Thymus (tissue), 11 donors: ENCODE data around the gene CUBN. TPM values are rescaled to one million over a fixed set of nuclear protein-coding genes. Genes with fewer than 3 reads are reported as not detected.

Experiments used
- DNase-seq, 9 donors: peaks; one replicate each; pipeline ENCODE4 v3.0.0-alpha.2; 2013; ENCODE audit warnings: low spot score in 9 of 9, low read depth in 6 of 9, missing footprints in 1 of 9
- H3K27ac ChIP-seq, 2 donors: one replicate each; pipeline ENCODE4 v1.5.1; 2013; ENCODE audit warnings: control low read depth in 1 of 2, low read depth in 1 of 2, low read length in 1 of 2, mild to moderate bottlenecking in 1 of 2, moderate library complexity in 1 of 2
- H3K27me3 ChIP-seq, 2 donors: one replicate each; pipeline ENCODE4 v1.5.1; 2013; ENCODE audit warnings: low read length in 1 of 2; ENCODE audit not compliant: control insufficient read depth in 2 of 2, insufficient read depth in 1 of 2
- H3K36me3 ChIP-seq, 2 donors: one replicate each; pipeline ENCODE4 v1.5.1; 2013; ENCODE audit warnings: low read length in 1 of 2, mild to moderate bottlenecking in 1 of 2, moderate library complexity in 1 of 2; ENCODE audit not compliant: control insufficient read depth in 2 of 2, insufficient read depth in 2 of 2
- H3K4me1 ChIP-seq, 2 donors: one replicate each; pipeline ENCODE4 v1.5.1; 2013; ENCODE audit warnings: low read length in 2 of 2; ENCODE audit not compliant: control insufficient read depth in 2 of 2, insufficient read depth in 2 of 2
- H3K4me3 ChIP-seq, 2 donors: one replicate each; pipeline ENCODE4 v1.5.1; 2013; ENCODE audit warnings: low read length in 2 of 2, control low read depth in 1 of 2, mild to moderate bottlenecking in 1 of 2
- H3K9me3 ChIP-seq, 2 donors: one replicate each; pipeline ENCODE4 v1.5.1; 2013; ENCODE audit warnings: low read length in 1 of 2, mild to moderate bottlenecking in 1 of 2; ENCODE audit not compliant: control insufficient read depth in 2 of 2, insufficient read depth in 1 of 2
- WGBS: extraction: QIAGEN DNeasy Blood & Tissue Kit; methylation state at CpG from one replicate; pipeline ENCODE4 v1.1.7; 2013; 5-methylcytosine and 5-hydroxymethylcytosine counted together
- polyA plus RNA-seq: library from polyadenylated mRNA; stranded (reverse); fragments of 200-250 nt; gene quantifications from one replicate; pipeline ENCODE4 v1.2.3, GENCODE V29; 2013
- total RNA-seq: library from RNA; stranded (reverse); fragments of 120-200 nt; gene quantifications from one replicate; pipeline ENCODE4 v1.2.4, GENCODE V29; 2013
- donor health status: healthy.

Gene CUBN
- total and polyA plus RNA-seq, 2 donors: 1.7 to 1.8 TPM

DNA sequence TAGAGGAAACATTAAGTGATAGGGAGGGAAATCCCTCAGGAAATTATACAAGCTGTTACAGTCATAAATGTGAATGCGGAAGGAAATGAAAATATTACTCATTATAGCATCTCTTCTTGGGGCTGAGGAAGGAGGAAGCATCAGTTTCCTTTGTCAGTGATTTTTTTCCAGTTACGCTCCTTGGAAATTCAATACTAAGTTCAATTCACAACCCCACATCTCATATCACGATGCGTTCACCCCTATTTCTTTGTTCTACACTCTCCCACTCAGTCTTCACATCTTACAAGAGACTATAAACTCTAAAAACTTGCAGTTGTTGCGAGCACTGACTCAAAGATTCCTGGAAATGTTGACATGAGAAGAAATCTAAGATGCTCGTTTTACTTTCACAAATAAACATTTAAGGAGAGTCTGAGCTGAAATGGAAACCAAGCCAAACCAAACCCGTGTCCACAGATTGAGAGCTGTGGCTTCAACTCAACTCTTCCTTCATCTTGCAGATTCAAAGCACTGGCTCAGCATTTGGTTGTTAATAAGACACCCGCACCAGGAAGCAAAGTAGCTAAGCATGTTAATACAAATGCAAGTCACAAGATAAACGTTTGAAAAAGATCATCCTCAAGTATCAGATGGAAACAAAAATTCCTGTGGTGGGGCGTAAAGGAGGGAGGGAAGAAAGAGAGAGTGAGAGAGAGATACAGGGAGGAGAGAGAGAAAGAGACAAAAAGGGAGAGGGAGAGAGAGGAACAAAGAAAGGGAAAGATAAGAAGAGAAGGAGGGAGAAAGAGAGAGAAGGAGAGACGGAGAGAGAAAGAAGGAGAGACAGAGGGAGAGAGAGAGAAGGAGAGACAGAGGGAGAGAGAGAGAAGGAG is 162.4 kb downstream of the CUBN start:
- 77% methylated on average over 11 of the region's 11 CpGs for WGBS
- H3K27me3 ChIP-seq: no peaks in the 10 kb centered on the region
- DNase-seq: peak in 1 of 9 donors; percentile 12
- no peaks in the 10 kb centered on the region for H3K9me3 ChIP-seq
- no peak overlapping the region for H3K4me3 ChIP-seq
- H3K27ac ChIP-seq: no peak overlapping the region
- no peaks in the 10 kb centered on the region for H3K36me3 ChIP-seq
- H3K4me1 ChIP-seq: peaks cover 0 to 6% of the 10 kb centered on the region in 2 donors

DNA sequence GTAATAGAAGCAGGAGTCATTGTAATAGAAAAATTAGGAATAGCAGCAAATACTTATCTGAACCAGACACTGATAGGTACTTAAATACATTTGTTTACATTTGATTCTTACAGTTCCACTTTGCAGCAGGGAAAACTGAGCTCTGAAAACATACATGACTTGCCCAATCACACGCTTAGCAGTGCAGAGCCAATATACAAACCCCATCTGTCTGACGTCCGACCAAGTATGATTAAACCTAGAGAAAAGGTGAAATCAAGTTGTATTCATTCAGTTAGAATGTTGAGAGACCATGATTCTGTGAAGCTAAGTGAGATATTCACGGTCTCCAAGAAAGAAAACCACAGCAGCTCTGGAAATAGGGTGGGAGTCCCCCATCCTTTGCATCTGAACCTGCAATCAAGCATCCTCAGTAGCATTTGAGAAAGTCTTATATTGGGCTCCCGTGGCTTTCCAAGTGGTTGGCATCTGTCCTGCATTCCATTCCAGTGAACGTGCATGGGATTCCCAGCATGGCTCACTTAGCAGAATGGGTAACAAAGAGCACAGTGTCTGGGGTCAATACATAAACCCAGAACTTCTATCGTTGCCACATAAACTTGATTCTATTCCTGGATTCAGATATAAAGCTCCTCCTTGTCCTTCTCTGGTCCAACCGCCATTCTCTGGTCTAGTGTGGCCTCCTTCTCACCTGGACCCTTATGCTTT is 163.7 kb downstream of the CUBN start:
- H3K27ac ChIP-seq: no peak overlapping the region

DNA sequence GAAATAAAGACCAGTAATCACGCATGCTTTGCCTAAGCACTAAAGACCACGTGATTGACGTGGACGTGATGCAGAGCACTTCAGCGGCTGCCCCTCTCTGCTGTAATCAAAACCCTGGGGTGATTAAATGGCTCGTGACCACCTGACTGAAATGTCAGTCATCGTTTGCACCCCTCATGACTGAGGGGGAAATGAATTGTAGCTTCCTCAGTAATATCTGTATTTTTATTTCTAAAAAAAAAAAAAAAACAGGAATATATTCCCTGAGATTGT is 164.3 kb downstream of the CUBN start:
- 79% methylated on average over 7 of the region's 7 CpGs for WGBS
- Histone ChIP-seq H3K4me3 (no peak overlapping the region), H3K27ac (no peak overlapping the region), H3K27me3 (no peaks in the 10 kb centered on the region), H3K9me3 (no peaks in the 10 kb centered on the region), H3K36me3 (no peaks in the 10 kb centered on the region), H3K4me1 (peaks cover 0 to 6% of the 10 kb centered on the region in 2 donors)
- DNase-seq: no peak

More for the DNA sequence above, 163.7 kb downstream of the CUBN start:
- Histone ChIP-seq H3K27me3 (no peaks in the 10 kb centered on the region), H3K9me3 (no peaks in the 10 kb centered on the region), H3K4me1 (peaks cover 0 to 6% of the 10 kb centered on the region in 2 donors), H3K36me3 (no peaks in the 10 kb centered on the region), H3K4me3 (no peak overlapping the region)
- 83% methylated on average over 8 of the region's 8 CpGs for WGBS
- no peak for DNase-seq

DNA sequence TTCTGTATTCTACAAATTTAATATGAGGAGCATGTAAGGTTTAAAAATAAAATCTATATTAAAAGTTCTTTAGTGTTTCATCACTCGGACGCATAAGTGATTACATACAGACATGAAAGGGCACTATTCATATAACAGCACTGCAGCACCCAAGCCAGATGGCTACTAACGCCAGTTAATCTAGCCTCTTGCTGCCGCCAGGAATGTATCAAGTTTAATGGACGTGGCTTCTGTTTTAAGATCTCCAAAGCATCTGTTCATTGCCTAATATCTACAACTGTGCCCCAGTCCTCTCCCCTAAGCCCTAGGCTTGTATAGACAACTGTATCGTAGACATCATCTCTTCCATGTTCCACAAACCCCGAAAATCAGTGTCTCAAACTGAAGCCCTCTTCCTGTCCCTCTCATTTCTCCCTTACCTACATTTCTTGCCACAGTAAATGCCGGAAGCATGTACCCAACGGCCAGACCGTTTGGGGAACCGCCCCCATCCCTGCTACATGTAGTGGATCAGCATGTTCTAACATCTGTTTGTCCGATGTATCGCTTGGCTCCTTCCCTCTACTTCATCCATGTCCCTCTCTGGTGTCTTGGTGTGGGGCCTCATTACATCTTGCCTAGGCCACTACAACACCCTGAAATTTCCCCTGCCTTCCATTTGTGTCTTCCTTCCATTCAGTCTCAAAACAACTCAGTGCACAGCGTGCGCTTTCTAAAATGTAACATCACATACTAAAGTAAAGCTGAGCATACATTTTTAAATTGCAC is 164.9 kb downstream of the CUBN start:
- no peak for DNase-seq
- no peaks in the 10 kb centered on the region for H3K36me3 ChIP-seq
- no peaks in the 10 kb centered on the region for H3K9me3 ChIP-seq
- no peaks in the 10 kb centered on the region for H3K27me3 ChIP-seq
- no peak overlapping the region for H3K4me3 ChIP-seq
- H3K4me1 ChIP-seq: peaks cover 0 to 6% of the 10 kb centered on the region in 2 donors
- no peak overlapping the region for H3K27ac ChIP-seq
- WGBS: 90% methylated on average over 15 of the region's 15 CpGs

DNA sequence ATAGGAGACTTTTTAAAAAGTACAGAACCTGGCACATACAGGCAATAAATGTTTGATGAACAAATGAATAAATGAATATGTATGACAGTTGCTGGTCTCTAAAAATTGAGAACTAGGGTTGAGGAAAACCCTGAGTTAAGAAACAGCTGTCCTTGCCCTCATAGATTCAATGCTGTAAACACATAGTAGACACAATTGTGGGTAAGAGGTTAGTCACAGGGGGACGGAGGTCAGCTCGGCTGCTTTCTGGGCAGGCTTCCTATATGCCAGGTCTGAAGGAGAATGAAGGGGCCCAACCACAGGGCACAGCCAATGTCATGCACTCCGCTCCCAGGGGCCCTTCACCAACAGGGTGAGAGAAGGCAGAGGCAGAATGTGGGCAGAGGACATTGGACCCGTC is 169.1 kb downstream of the CUBN start:
- WGBS: 98% methylated on average over 4 of the region's 4 CpGs
- Histone ChIP-seq H3K4me3 (no peak overlapping the region), H3K9me3 (no peaks in the 10 kb centered on the region), H3K4me1 (no peaks in the 10 kb centered on the region), H3K36me3 (no peaks in the 10 kb centered on the region), H3K27ac (no peak overlapping the region), H3K27me3 (no peaks in the 10 kb centered on the region)
- DNase-seq: no peak

DNA sequence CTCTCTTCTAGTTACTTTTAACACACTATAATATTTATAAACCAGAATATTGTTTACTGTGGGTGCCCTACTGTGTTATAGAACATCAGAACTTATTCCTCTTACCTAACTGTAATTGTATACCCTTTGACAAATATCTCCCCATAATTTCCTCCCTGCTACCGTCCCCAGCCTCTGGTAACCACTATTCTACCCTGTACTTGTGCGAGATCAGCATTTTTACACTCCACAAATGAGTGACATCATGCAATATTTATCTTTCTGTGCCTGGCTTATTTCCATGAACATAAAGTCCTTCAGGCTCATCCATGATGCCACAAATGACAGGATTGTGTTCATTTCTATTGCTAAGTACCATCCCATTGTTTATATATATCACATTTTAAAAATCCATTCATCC is 172.6 kb downstream of the CUBN start:
- DNase-seq: no peak
- WGBS: 93% methylated on average over 2 of the region's 2 CpGs
- H3K36me3 ChIP-seq: no peaks in the 10 kb centered on the region
- H3K27me3 ChIP-seq: no peaks in the 10 kb centered on the region
- H3K4me3 ChIP-seq: no peak overlapping the region
- no peak overlapping the region for H3K27ac ChIP-seq
- no peaks in the 10 kb centered on the region for H3K9me3 ChIP-seq
- H3K4me1 ChIP-seq: peaks cover 0 to 4% of the 10 kb centered on the region in 2 donors

DNA sequence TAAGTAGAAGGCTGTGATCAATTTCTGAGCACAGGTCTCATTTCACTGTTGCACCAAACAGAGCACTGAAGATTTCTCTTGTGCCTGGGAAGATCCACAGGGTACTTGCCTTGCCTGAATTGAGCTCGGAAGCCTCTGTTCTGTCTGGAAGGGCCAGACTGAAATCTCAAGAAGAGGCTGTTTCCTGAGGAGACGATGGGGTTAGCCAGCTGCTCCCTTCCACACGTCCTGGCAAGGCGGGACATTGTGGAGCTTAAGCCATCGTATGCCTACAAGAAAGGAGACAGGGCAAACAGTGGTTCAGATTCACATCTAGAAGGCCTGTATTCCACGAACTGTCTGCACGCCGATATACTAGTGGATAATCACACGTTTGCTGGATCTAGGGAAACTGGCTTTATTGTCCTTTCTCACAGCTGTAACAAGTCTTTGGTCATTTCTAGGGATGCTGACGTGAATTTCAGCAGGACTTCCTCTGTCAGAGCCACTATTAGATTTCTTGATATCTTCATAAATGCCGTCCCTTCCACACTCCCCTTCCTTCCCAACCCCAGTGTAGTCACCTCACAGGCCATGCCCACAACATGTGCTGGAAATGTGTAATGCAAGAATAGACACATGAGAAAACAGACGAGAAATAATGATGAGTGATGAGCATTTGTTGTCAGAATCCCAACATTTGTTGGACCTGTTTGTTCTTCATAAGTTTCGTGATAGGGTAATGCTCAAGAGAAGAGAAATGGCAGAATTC is 175.2 kb downstream of the CUBN start:
- no peak for DNase-seq
- Histone ChIP-seq H3K4me3 (no peak overlapping the region), H3K27ac (no peak overlapping the region), H3K36me3 (no peaks in the 10 kb centered on the region), H3K9me3 (no peaks in the 10 kb centered on the region), H3K27me3 (no peaks in the 10 kb centered on the region), H3K4me1 (peaks cover 0 to 16% of the 10 kb centered on the region in 2 donors)
- 97% methylated on average over 13 of the region's 13 CpGs for WGBS

DNA sequence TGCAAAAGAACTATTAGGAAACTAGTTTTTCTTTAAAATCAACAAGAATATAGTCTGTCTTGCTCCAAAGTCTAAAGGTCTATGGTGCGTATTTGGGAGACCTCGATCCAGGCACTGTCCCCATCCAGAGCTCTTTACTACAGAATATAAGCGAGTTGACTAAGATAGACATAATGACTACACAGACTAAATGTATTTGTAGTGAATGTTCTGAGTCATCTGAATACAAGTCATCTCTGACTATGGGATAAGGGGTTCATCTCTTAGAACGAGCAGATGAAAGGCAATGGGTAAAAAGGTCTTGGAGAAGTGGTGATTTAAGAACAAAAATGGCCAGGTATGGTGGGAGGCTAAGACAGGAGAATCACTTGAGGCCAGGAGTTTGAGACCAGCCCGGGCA is 176.3 kb downstream of the CUBN start:
- Histone ChIP-seq H3K27ac (no peak overlapping the region), H3K4me1 (peaks cover 0 to 16% of the 10 kb centered on the region in 2 donors), H3K27me3 (no peaks in the 10 kb centered on the region), H3K9me3 (no peaks in the 10 kb centered on the region), H3K36me3 (no peaks in the 10 kb centered on the region), H3K4me3 (no peak overlapping the region)
- WGBS: 96% methylated on average over 5 of the region's 5 CpGs
- no peak for DNase-seq
